Right ventricle myocardium inferior (tissue), 1 donor: ENCODE results near the gene WDR37. TPM values are rescaled to one million over a fixed set of nuclear protein-coding genes. Genes with fewer than 3 reads are reported as not detected.

Experiments used
- ATAC-seq: fragments of 200-7000 bp; cut with Tn5 transposase; one replicate; pipeline ENCODE4 v1.9.1; 2020; ENCODE audit warnings: mild to moderate bottlenecking, moderate library complexity
- DNase-seq: peaks from one replicate; pipeline ENCODE4 v3.0.0; 2021; ENCODE audit errors: missing footprints
- intact Hi-C: fragments of 100-400 bp; cut with DNase I; formaldehyde crosslinking; loops from one replicate; pipeline ENCODE4 v1.11.0; 2022
- total RNA-seq: library from RNA; stranded (reverse); fragmentation: NEBNext Ultra II Directional; extraction: Animal tissue kit (Norgen Biotek cat#: 25700); gene quantifications from one replicate; pipeline ENCODE4 v1.2.1, GENCODE V29; 2021
- donor health status: DM: no; HTN: yes; CAD: no; lungs with severe emphysema.

The WDR37 gene
- total RNA-seq, 1 donor from 2014 or later: 28.9 TPM

DNA sequence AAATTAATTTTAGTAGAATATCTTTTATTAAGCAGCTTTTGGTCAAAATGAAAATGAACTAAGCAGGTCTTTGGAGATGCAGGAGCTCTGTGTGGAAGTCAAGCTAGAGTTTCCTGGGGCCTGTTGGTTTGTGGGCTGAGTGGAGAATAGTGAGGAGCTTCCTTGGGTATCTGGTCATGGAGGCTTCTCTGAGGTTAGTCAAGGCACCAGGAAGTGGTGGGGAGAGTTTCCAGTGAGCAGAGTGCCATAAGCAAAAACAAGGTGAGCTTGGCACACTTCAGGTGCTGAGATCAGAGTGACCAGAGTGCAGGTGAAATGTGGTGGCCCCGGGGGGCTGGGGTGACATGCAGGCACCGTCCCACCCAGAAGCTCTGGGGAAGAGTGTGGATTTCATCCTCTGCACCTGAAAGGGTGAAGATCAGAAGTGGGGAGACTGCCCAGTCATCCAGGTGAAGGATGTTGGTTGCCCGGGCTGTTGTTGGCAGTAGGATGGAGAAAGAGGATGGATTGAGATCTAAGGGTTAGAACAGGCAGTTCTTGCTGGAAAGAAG lies 77.4 kb downstream of the WDR37 start:
- no peak for DNase-seq
- intact Hi-C loops: no loop called here
- no peak for ATAC-seq

DNA sequence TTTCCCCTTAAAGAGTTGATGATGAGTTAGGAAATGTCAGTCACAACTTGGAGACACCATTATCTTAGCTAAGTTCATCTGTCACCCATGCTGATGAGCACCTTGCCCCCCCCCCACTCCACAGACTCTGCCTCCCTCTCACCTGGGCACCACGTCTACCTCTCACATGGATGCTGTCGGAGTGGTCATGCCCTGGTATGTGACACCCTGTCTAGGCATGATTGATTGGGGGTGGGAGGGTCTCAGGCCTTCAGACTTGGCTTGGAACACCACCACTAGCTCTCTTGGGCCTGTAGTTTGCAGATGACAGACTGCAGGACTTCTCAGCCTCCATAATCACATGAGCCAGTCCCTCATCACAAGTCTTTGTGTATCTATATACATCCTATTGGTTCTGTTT lies 78.0 kb downstream of the WDR37 start:
- DNase-seq (no peak), ATAC-seq (no peak)
- intact Hi-C loops: no loop called here

DNA sequence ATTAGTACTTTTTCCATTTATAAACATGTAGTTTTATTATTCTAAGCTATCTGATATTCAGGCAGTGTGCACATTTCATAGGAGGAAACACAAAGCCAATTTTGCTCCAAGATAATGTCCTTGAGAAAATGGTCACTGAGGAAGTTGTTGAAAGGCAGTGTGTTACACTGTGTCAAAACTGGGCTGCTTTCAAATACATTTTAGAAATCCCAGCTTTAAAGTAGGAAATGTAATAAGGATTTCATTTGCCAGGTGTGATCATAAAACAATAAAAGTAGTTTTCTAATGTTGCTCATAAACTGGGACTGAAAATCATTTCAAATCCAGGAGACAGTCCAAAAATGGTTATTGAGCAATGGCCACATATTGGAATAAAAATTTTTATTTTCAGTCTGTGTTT lies 80.1 kb downstream of the WDR37 start:
- intact Hi-C loops: no loop called here

DNA sequence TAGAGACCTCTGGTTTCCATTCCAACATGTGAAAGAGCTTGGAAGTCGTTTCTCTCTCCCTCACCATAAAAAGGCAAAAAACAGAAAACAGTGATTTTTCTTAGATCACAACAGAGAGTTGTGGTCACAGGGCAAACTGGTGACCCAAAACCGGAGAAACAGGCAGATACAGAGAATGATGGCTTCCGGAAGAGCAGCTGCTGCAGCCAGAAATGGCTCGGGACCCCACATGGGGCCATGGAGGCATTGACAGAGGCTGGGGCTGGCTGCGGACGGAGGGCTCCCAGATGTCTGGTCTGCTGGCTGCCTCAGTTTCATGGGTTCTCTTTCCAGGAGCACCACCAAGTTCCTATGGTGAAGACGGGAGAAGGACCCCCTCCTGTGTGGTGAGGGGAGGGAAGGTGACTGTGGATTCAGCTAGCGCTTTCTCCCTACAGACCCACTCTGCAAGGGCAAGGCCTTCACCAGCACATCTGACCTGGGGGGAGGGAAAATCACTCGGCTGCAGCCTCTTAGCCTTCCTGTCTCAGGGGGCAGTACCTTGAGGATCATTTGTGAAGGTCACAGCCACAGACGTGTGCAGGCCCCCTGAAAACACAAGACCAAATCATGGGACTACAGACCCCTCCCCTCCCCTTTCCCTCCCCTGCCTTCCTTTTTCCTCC lies 81.4 kb downstream of the WDR37 start:
- intact Hi-C loops: no loop called here
- no peak for DNase-seq
- ATAC-seq: no peak

More for the DNA sequence above, 80.1 kb downstream of the WDR37 start:
- no peak for ATAC-seq
- DNase-seq: no peak

DNA sequence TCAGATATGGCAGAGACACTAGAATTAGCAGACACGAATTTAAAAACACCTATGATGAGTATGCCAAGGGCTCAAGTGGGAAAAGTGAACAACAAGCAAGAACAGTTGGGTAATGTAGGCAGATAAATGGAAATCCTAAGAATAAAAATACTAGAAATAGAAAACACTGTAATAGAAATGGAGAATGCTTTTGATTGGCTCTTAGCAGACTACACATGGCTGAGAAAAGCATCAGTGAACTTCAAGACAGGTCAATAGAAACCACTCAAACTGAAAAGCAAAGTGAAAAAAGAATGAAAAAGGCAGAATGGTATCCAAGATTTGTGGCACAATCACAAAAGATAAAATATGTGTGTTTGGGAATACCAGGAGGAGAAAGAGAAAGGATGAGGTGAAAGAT lies 82.3 kb downstream of the WDR37 start:
- intact Hi-C loops: no loop called here
- DNase-seq (no peak), ATAC-seq (no peak)

DNA sequence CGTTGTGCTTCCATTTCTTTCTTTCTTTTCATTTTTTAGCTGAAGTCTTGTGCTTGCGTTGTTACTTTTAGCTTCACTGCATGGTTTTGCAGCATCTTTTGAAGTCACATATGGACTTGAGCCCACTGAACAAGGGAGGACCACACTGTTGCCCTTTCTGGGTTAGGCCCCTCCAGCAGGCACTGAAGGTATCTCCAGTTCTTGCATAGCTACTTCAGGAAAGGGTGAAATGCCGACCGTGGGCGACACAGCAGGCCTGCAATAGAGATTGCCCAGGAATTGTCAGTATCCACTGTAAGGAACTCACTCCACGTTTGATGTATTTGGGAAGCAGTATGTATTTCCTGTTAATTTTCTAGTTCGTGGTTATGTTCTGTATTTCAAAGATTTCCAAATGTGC lies 85.1 kb downstream of the WDR37 start:
- ATAC-seq: no peak
- no peak for DNase-seq
- intact Hi-C loops: no loop called here

DNA sequence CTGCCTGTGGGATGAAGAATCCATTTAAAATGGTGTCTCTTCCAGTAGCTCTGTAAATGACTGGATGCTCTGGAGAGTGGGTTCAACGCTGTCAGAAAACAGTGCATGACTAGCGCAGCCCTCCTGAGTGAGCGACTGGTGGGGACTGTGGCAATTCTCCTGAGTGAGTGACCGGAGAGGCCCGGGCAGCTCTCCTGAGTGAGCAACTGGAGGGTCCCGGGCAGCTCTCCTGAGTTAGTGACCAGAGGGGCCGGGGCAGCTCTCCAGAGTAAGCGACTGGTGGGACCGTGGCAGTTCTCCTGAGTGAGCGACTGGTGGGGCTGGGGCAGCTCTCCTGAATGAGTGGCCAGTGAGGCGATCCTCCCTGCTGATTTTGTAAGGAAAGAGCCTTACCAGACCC lies 85.5 kb downstream of the WDR37 start:
- intact Hi-C loops: no loop called here
- ATAC-seq: no peak
- DNase-seq: no peak

DNA sequence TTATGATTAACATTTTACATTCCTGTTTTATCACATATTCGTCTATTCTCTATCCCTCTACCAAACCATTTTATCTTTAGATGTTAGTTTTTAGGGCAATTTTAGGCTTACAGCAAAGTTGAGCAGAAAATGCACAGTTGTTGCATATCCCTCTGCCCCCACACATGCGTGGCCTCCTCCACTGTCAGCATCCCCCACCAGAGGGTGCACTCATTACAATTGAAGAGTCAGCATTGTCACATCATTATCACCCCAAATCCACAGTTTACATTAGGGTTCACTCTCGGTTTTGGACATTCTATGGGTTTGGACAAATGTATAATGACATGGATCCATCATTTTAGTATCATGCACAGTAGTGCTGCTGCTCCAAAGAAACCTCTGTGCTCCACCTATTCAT lies 86.4 kb downstream of the WDR37 start:
- ATAC-seq (no peak), DNase-seq (no peak)
- intact Hi-C loops: no loop called here

DNA sequence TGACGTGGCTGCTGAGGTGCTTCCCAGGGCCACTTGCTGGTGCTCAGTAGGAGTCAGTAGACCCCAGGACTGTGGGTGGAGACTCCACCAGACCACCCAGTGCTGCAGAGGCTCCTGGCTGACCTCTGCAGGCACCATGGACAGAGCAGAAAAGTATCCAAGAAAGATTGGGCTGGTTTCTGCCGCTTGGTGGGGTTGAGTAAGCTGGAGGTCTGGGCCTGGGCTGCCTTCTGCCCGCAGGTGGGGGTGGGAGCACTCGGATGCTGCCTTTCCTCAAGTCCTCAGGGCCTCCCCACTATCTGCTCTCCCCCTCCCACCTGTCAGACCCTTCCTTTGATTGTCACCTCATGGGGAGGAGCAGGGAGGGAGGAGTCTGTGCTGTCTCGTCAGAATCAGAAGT lies 91.6 kb downstream of the WDR37 start:
- no peak for DNase-seq
- intact Hi-C loops: no loop called here
- ATAC-seq: no peak

DNA sequence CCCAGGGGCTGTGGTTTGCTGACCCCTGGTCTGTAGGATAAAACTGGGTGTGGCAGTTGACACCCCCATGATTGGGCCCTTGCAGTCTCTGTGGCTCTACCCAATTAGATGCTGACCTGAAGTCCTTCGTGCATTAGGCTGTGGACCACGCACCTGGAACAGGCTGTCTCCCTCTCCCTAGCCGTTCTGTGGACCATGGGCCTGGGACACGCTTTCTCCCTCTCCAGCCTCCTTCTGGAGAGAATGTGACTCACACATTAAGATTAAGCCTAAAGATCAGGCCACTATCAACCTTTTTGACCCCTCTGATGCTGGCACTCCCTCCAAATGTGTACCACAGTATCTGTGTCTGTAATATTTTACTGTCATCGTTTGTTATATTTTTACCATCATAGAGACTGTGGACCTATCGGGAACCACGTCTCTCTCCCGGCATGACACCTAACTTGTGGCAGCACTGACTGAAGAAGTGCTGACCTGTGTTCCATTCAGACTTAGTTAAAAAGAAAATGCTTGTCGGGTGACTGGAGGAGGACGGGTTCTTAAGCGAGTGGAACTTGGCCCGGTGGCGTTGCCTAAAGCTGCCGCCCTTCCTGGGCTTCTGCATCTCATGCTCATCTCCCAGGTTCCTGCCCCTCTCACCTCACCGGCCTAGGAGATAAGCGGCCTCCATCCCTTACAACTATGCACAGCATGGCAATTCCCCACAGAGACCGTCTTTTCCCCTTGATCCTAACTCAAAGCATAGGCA lies 92.8 kb downstream of the WDR37 start:
- intact Hi-C loops: no loop called here
- ATAC-seq (no peak), DNase-seq (peak; percentile 28)

DNA sequence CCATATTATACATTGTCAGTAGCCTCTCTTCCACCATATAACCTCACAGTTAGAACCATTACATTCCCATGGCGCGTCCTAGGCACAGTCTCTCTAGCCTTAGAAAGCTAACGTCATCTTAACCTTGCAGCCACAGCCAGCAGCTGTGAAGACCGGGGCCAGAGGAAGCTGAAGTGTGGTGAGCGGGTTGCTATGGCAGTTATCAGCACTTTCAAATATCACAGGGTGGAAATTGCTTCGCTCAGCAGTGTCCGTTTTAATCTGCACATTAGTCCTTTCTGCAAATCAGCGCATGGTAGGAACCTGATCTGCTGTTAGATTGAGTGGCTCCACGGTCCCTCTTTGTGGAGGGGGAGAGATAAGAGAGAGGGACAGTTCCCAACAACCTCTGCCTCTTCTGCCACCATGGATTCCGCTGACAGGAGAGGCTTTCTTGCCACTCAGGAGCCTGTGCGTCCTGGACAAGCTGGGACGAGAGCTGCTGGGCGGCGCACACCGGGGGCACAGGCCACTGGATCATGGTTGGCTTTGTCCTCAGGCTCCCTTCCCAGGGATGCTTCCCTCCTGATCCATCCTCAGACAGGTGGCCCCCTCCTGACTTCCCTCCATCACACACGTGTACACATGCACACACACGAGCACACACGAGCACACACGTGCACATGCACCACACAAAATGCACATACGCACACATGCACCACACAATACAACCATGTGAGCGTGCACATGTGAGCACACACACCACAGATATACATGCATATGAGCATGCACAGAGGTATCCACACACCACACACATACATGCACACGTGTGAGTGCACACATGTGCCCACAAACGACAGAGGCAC lies 93.8 kb downstream of the WDR37 start:
- DNase-seq (no peak), ATAC-seq (peak; percentile 85)
- intact Hi-C loops: no loop called here

DNA sequence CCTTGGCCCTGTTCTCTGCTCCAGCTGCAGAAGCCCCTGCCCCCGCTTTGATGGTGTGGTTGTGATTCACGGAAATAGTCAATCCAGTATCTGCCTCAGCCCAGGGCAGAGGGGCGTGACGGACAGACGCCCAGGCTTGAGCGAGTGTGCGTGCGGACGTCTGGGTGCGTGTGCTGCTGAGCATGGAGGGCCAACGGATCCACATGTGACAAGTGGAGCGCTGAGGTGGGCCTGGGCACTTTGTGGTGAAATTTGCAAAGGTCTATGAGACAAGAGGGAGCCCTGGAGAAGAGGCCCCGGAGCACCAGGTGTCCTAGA lies 94.4 kb downstream of the WDR37 start:
- intact Hi-C loops: no loop called here
- ATAC-seq (no peak), DNase-seq (peak; percentile 39)

DNA sequence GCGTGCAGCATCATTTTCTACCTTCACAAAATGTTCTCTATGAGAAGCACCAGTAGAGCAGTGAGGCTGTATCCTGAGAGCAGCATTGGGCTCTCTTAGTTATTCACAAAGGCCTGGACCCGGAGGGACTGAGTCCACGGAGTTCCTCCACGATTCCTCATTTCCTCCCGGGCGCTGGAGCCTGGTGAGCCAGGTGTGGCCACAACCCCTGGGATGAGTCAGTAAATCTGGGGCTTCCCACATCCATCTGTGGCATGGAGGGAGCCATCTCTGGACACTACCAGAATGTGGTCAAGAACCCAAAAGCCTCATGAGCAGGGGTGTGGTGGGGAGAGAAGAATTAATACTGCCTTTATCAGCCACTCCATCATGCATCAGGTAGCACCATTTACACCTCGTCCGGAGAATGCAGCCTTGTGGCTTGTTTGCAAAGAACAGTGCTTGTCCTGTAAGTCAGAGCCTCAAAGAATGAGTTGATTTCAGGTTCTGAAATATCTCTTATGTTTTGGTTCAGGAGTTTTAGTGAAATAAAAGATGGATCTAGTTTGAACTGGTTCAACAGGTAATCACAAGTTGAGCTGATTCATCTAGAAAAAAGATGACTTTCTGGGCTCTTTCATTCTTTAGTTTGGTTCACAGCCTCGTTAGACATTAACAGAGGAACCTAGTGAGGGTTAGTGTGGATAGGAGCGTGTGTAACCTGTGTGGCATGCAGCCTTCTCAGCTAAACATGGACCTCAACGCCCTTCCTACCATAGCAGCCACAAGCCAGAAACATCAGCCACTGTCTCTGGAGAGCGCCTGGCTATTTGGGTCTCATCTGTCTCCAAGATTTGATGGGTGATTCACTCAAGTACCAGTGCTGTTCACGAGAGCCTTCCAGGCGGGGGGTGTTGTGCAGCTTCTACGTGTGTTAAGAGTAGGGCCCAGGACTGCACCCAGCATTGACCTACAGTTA lies 95.2 kb downstream of the WDR37 start:
- DNase-seq (peak; percentile 50), ATAC-seq (no peak)
- intact Hi-C loops: no loop called here

DNA sequence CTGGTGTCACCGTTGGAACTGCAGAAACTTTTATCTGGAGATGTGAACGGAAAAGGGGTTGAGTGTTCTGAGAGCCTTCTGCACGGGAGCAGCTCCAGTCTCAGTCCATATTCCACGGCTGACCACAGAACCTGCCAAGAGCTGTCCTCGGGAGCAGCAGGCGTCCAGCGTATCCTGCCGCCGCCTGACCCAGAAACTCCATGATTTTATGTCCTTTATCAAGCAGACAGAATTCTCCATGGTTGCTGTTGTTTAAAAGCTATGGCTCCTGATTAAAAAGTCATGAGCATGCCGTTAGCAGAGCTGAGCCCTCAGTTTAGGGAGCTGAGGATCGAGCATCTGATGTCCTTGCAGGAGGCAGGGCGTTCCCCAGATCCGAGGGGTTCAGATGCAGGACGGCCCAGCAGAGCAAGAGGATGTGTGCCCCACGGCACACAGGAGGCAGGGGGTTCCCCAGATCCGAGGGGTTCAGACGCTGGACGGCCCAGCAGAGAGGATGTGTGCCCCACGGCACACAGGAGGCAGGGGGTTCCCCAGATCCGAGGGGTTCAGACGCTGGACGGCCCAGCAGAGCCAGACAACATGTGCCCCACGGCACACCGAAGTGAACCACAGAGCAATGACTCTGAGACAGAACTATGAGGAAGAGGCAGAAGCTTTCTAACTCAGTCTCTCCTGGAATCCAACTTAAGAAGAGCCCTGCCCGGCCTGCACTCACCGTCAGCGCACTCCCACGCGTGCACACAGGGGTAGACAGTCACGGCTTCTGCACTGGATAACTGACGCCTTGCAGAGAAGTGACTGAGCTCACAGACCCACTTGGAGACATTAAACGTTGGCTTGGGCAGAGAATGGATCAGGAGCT lies 96.4 kb downstream of the WDR37 start:
- peak; percentile 47 for DNase-seq
- intact Hi-C loops: no loop called here

DNA sequence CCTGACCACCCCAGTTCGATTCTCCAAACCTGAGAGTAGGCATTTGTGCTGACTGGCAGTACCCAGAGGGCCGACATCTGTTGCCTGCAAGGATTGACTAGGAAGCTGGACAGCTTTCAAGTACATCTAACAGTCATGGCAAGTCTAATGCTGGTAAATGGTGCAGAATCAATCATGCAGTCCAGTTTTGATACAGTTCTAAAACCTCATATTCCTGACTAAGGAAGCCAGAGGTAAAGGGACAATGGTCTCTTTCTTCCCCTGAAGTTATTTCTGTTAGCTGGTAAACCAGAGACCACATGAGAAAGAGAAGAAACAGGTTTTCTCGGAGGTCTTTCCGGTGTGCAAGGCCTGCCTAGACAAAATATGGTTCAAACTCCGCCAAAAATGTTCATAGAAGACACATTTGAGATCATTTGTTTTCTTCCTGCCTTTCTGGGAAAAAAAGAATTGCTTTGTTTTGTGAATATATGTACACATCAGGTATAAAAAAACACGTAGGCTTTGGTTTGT lies 97.1 kb downstream of the WDR37 start:
- ATAC-seq: no peak
- no peak for DNase-seq
- intact Hi-C loops: no loop called here

More for the DNA sequence above, 96.4 kb downstream of the WDR37 start:
- no peak for ATAC-seq

DNA sequence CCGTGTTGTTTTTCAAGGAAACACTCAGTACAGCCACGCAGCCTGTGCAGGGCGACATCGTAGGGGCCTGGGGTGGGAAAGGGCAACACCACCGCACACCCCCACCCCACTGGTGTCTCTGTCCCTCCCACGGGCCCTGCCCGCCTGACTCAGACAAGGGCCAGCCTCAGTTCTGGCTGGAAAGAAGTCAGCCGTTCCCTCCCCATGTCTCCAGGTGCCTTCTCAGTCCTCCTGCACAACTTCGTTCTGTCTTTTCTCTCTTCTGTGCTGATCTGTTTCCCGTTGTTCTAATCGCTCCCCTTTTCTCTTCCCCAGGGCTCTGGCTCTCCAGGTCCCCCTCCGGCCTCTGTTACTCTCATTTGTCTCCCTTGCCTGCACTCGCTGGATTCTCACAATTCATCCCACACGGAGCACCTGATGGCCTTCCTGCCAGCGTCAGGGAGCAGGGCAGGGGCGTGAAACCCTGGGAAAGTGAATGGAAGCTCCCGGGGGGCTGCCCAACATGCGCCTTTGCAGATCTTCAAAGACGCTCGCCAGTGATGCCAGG lies 97.7 kb downstream of the WDR37 start:
- intact Hi-C loops: no loop called here
- peak; percentile 45 for DNase-seq
- ATAC-seq: no peak
